GM04504 (cell line): Measurements from ENCODE around the gene BMP5.

Source experiments
- DNase-seq: peaks from one replicate; pipeline ENCODE4 v3.0.0-alpha.2; 2012; ENCODE audit warnings: low read depth

Gene BMP5

DNA sequence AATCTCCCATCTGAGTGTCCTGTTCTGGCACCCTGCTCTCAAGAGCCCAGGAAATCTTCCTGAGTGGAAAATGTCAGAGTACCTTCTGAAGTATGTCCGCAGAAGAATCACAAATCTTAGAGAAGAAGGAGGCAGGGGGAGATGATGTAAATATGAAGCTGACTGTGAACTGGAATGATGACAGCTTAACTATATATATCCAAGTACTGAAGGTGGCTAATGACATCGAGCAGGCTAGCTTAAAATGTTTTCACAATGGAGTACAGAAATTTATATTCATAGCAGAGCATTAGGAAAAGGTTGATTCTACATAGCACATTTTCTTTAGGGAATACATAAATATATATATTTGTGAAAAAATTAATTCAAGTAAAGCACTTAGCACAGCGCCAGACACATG is 64.3 kb downstream of the BMP5 start:
- DNase-seq, result no peak

GRCh38 chr6:55802259-55802658 is 73.1 kb downstream of the BMP5 start:
- no peak for DNase-seq

- DNase-seq, result no peak
Measured at GRCh38 chr6:55798571-55798970, 76.8 kb downstream of the BMP5 start.

GRCh38 chr6:55794136-55794812 is 81.1 kb downstream of the BMP5 start:
- peak; percentile 24 for DNase-seq

DNA sequence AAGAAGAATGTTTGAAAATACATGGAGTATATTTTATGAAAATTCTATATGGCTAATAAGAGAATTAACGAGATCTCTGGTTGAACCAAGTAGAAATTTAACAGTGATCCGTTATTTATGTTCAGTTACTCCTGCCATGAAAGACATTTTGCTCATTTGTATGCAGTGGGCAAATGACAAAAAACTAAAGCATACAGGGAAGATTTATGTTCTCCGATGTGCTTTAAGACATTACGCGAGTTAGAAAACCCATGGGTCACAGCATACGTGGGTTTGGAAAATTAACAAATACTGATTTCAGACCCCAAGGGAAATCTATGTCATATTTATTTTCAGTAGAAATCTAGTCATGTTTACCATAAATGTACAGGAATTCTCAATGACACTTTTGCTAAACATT is 90.1 kb downstream of the BMP5 start:
- no peak for DNase-seq

DNA sequence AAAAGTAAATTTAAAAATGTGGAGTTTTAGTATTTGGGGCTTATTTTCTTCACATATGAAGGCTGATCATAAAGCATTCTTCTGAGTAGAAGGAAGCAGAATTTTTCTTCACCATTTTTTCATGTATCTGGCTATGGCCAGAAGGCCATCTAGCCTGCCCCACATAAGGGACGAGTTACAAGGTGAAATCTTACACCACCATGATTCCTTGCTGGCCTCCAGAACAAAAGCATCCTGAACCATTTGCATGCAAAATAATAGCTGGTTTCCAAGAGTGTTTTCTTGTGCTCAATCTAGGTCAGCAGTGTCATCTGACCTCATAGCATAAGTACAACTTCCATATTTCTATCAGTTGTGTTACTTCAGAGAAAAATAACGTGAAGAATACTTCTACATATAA is 93.1 kb downstream of the BMP5 start:
- DNase-seq, result no peak

DNA sequence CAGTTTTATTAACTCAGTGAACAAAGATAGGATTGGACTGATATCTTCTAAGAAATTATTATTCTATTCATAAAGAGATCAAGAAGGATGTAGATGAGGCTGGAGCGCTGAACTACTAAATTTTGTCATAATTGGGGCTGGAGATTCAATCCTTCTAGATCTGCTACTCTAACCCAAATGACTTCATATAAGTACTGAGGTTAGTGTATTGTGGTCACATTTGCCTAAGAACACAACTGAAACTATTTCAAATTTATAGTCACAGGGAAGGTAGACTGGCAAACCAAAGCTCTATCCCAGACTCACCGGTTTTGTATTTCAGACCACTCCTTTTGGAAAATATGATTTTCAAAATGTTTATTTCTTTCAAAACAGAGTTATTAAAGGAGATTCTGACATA is 96.7 kb downstream of the BMP5 start:
- DNase-seq, result no peak

DNA sequence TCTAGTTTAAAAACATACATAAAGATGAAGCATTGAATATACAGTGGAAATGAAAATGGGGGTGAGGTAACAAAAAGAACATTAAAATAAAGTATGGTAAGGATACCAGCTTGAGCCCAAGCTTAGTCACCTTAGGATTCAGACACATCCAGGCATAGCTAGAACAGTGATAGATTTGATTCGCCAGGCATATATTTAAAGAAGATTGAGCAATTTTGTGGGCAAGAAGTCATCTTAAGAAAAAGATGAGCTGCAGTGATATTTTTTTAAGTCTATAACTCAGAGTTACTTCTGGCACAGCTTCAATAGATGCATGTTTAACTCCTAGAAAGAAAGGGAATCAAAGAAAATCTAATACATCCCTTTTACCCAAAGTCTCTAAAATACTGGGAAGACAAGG is 97.9 kb downstream of the BMP5 start:
- DNase-seq, result no peak

GRCh38 chr6:55776113-55776512 is 99.3 kb downstream of the BMP5 start:
- no peak for DNase-seq

GRCh38 chr6:55775029-55775318 is 100.4 kb downstream of the BMP5 start:
- DNase-seq, result no peak

DNA sequence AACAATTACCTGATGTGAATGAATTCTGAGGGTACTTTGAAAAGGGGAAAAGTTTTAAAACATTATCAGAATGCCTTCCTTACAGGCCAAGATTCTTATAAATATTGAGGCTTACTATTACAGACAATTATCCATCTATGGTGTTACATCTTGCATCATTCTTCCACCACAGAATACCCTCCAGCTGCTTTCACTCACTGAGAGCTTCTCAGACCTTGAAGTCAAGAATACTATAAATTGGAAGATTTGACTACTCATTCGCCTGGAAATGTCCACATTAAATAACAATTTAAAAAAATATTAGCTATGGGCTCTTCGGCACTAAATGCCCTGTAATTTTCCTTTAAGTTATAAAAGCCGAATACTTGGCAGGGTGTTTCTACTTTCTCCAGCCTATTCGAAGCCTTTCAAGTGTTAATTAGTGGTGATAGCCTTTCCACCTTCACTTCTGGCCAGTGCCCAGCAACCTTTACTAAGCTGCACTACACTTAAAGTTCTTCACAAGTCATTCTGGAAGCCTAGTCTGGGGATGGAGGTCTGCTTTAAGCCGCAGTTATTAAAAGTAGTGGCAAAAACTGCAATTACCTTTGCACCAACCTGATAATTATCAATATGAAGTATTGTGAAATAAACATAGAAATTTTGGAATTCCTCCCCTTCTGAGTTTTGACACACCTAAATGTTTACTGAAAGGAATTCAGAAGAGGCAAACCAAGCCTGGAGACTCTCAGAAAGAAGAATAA is 100.9 kb downstream of the BMP5 start:
- DNase-seq, result no peak

GRCh38 chr6:55773620-55774216 is 101.7 kb downstream of the BMP5 start:
- DNase-seq, result no peak

DNA sequence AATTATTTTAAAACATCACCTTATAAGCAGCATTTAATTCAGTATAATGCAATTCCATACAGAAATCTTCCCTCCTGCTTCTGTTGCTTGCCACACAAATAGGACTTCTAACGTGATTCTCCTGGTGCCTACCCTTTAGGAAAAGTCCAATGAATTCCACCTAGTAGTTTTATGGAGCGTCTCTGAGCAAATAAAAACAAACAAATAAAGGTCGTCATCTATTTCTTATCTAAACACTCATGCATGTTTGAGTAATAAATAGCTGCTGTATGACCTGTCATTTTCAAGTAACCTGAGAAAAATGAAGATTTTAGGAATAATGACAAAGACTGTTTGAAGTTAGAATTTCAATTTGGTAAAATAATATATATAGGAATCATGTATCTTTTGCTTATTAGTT is 102.7 kb downstream of the BMP5 start:
- DNase-seq, result no peak

DNA sequence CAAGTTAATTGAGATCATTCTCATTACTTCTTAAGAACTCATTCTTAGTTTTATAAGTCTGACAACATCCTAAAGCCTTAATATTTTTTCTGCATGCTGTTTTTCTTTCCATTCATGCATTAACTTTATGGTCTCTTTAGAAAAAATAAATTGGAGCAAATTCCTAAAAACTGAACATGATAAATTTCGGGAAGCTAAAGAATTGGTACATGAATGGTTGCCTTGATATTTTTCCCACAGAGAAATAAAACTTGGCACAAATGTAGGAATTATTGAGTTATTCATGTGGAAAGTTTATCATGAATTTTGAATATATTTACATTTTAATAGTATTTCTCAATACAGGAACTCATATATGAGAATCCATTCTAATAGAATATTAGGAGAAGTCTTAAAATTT is 115.9 kb downstream of the BMP5 start:
- DNase-seq, result no peak

- DNase-seq, result peak; percentile 74
Measured at GRCh38 chr6:55758156-55758937, 117.0 kb downstream of the BMP5 start.

GRCh38 chr6:55756531-55757031 is 118.8 kb downstream of the BMP5 start:
- DNase-seq, result no peak

- no peak for DNase-seq
Measured at GRCh38 chr6:55748880-55749279, 126.5 kb downstream of the BMP5 start.

DNA sequence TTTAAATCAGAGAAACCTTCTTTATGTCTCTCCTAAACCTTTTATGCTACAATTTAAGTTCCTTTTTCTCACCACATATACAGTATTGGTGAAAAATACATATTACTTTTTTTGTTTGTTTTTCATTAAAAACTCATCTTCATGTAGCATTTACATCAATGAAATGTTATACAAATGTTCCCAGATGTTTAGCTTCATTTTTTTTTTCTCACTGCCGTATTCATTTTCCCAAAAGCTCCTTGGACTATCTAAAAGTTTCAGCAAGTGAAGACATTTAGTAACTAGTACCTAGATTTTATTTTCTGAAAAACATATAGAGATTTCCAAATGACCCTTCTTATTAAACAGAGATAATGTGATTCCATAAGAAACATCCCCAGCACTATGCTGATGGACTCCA is 128.9 kb downstream of the BMP5 start:
- no peak for DNase-seq

DNA sequence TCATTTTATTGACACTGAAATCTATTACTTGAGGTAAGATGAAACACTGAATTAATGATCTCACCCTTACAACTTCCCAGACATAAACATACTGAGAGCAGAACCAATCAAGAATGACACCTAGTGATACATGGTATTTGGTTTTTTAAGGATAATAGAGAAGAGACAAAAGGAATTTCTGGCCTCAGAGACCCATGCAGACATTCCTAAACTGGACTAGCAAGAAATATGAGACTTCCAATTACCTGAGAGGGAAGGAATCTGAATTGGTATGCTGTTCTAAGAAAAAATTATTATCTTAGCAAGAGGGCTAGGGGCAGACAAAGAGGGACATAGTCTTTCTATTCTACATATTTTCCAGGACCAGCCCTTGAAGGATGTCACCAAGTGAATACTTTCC is 141.1 kb downstream of the BMP5 start:
- no peak for DNase-seq

DNA sequence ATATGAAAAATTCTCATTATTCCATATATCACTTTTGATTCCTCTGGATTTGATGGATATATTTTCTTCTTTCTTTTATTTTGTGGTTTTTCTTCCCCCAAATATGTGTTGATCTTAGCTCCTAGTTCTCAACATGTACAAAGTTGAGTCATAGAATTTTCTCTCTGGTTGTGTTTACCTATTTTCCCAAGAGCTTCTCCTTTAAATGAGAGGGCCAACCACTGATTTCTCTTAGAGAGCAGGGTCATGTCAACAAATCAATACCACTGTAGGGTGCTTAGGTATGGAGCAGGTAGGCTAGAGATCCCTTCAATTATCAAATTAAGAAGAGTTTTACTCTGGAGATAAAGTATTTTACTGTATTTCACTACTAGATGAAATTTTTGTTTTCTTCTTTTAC is 145.7 kb downstream of the BMP5 start:
- no peak for DNase-seq

- DNase-seq, result no peak
Measured at GRCh38 chr6:55726144-55726543, 149.2 kb downstream of the BMP5 start.

- no peak for DNase-seq
Measured at GRCh38 chr6:55714831-55715230, 160.6 kb downstream of the BMP5 start.

- no peak for DNase-seq
Measured at GRCh38 chr6:55713436-55713835, 162.0 kb downstream of the BMP5 start.
